GM23338 (cell line): ENCODE results near the gene LRMDA. TPM values are rescaled to one million over a fixed set of nuclear protein-coding genes. Genes with fewer than 3 reads are reported as not detected.

Experiments used
- ATAC-seq: fragments of 200-7000 bp; cut with Tn5 transposase; 3 replicates; pipeline ENCODE4 v1.9.1; 2020
- DNase-seq: peaks from one replicate; pipeline ENCODE4 v3.0.0-alpha.2; 2015; ENCODE audit warnings: low spot score
- H2AFZ ChIP-seq: fragments of 200-600 bp; sonication (generic); 2 replicates; pipeline ENCODE4 v1.8.0; 2016; ENCODE audit warnings: antibody characterized with exemption, mild to moderate bottlenecking, moderate library complexity
- H3F3A ChIP-seq: fragments of 200-600 bp; sonication (generic); replicated peaks from 2 replicates; pipeline ENCODE4 v1.8.0; 2017; ENCODE audit warnings: antibody characterized with exemption, mixed run types, low read depth
- H3K27ac ChIP-seq: fragments of 200-600 bp; sonication (generic); 2 replicates; pipeline ENCODE4 v1.6.1; 2016; ENCODE audit warnings: low read depth
- H3K27me3 ChIP-seq: fragments of 200-600 bp; sonication (generic); 2 replicates; pipeline ENCODE4 v1.8.0; 2016; ENCODE audit warnings: mild to moderate bottlenecking, mixed run types, moderate library complexity; ENCODE audit not compliant: insufficient read depth
- H3K36me3 ChIP-seq: fragments of 200-600 bp; sonication (generic); 2 replicates; pipeline ENCODE4 v1.8.0; 2016; ENCODE audit warnings: mild to moderate bottlenecking; ENCODE audit not compliant: insufficient read depth
- H3K4me1 ChIP-seq: fragments of 200-600 bp; sonication (generic); 2 replicates; pipeline ENCODE4 v1.8.0; 2016; ENCODE audit warnings: mild to moderate bottlenecking, moderate library complexity; ENCODE audit not compliant: insufficient read depth
- H3K4me2 ChIP-seq: fragments of 200-600 bp; sonication (generic); 2 replicates; pipeline ENCODE4 v1.7.1; 2017; ENCODE audit warnings: mixed run types
- H3K4me3 ChIP-seq: fragments of 200-600 bp; sonication (generic); 2 replicates; pipeline ENCODE4 v1.6.1; 2016; ENCODE audit warnings: mixed run types
- H3K79me2 ChIP-seq: fragments of 200-600 bp; sonication (generic); replicated peaks from 2 replicates; pipeline ENCODE4 v1.8.0; 2017; ENCODE audit warnings: mild to moderate bottlenecking; ENCODE audit not compliant: insufficient read depth
- H3K9me2 ChIP-seq: fragments of 200-600 bp; sonication (generic); 2 replicates; pipeline ENCODE4 v1.8.0; 2017; ENCODE audit not compliant: insufficient read depth
- H4K20me1 ChIP-seq: fragments of 200-600 bp; sonication (generic); replicated peaks from 2 replicates; pipeline ENCODE4 v1.8.0; 2017; ENCODE audit warnings: mild to moderate bottlenecking; ENCODE audit not compliant: insufficient read depth
- H3K27ac Mint-ChIP-seq: 2 replicates; pipeline ENCODE4 v1.8.0; 2020; ENCODE audit warnings: inconsistent platforms, mild to moderate bottlenecking, moderate library complexity, mixed read lengths
- H3K27me3 Mint-ChIP-seq: 3 replicates; pipeline ENCODE4 v1.8.0; 2022; ENCODE audit warnings: low read depth, mild to moderate bottlenecking, moderate library complexity, mixed read lengths, inconsistent platforms; ENCODE audit not compliant: insufficient read depth, poor library complexity
- H3K36me3 Mint-ChIP-seq: 3 replicates; pipeline ENCODE4 v1.8.0; 2021; ENCODE audit warnings: low read depth, mild to moderate bottlenecking, inconsistent platforms, moderate library complexity, mixed read lengths
- H3K4me1 Mint-ChIP-seq: 3 replicates; pipeline ENCODE4 v1.8.0; 2020; ENCODE audit warnings: mild to moderate bottlenecking, inconsistent platforms, mixed read lengths
- H3K4me3 Mint-ChIP-seq: 3 replicates; pipeline ENCODE4 v1.8.0; 2021; ENCODE audit warnings: moderate library complexity, mild to moderate bottlenecking, inconsistent platforms, mixed read lengths
- H3K9me3 Mint-ChIP-seq: 3 replicates; pipeline ENCODE4 v1.8.0; 2020; ENCODE audit warnings: moderate library complexity, mild to moderate bottlenecking, inconsistent platforms, mixed read lengths
- CREB1 ChIP-seq: fragments of 250-450 bp; sonication (Bioruptor Pico); IDR thresholded peaks from 2 replicates; pipeline ENCODE4 v1.5.0; 2020; ENCODE audit warnings: low read depth, mild to moderate bottlenecking, moderate library complexity
- ETS1 ChIP-seq: IDR thresholded peaks from 2 replicates; pipeline ENCODE4 v1.6.1; 2016; ENCODE audit warnings: antibody characterized with exemption
- EZH2 ChIP-seq: fragments of 200-600 bp; sonication (generic); IDR thresholded peaks from one replicate; pipeline ENCODE4 v1.8.0; 2017; ENCODE audit warnings: antibody characterized with exemption, mild to moderate bottlenecking, low read depth; ENCODE audit not compliant: unreplicated experiment
- JUNB ChIP-seq: IDR thresholded peaks from one replicate; pipeline ENCODE4 v1.6.1; 2016; ENCODE audit warnings: antibody characterized with exemption; ENCODE audit not compliant: unreplicated experiment
- NANOG ChIP-seq: IDR thresholded peaks from 2 replicates; pipeline ENCODE4 v1.6.1; 2016; ENCODE audit warnings: antibody characterized with exemption, borderline replicate concordance
- POLR2AphosphoS5 ChIP-seq: IDR thresholded peaks from 2 replicates; pipeline ENCODE4 v1.6.1; 2016; ENCODE audit warnings: antibody characterized with exemption, low read depth
- STAT1 ChIP-seq: IDR thresholded peaks from one replicate; pipeline ENCODE4 v1.6.1; 2016; ENCODE audit warnings: antibody characterized with exemption; ENCODE audit not compliant: unreplicated experiment
- ZNF114 ChIP-seq: fragments of 250-450 bp; sonication (Bioruptor Pico); IDR thresholded peaks from 2 replicates; pipeline ENCODE4 v1.5.0; 2020; ENCODE audit warnings: mild to moderate bottlenecking, moderate library complexity
- ZNF331 ChIP-seq: fragments of 250-450 bp; sonication (Bioruptor Pico); IDR thresholded peaks from 2 replicates; pipeline ENCODE4 v1.5.0; 2020; ENCODE audit warnings: low read depth, mild to moderate bottlenecking, moderate library complexity
- ZNF462 ChIP-seq: fragments of 250-450 bp; sonication (Bioruptor Pico); IDR thresholded peaks from 2 replicates; pipeline ENCODE4 v1.5.0; 2020; ENCODE audit warnings: mild to moderate bottlenecking, moderate library complexity
- polyA plus RNA-seq: library from polyadenylated mRNA; unstranded; fragments of >200 nt; fragmentation: Nextera tagmentation; extraction: Ambion mirVana; gene quantifications from 2 replicates; pipeline ENCODE4 v1.2.1, GENCODE V29; 2016
- total RNA-seq: library from RNA; depleted of rRNA; stranded (reverse); fragments of >200 nt; shearing (Covaris generic); gene quantifications from 2 replicates; pipeline ENCODE4 v1.2.3, GENCODE V29; 2014
- TF ChIP-seq, protein P1 (sequence below): IDR thresholded peaks from one replicate; pipeline ENCODE4 v1.6.1; 2018; ENCODE audit warnings: antibody characterized with exemption; ENCODE audit not compliant: unreplicated experiment
- TF ChIP-seq, protein P2 (sequence below), 2 experiments: fragments of 200-600 bp in 1 of 2; sonication (generic) in 1 of 2; conservative IDR thresholded peaks; 2 replicates each; pipeline versions ENCODE4 v1.5.1 to v1.6.1; 2016 to 2017; ENCODE audit warnings: antibody characterized with exemption in 2 of 2, low read depth in 2 of 2, mild to moderate bottlenecking in 2 of 2, moderate library complexity in 1 of 2

Gene LRMDA
- total and polyA plus RNA-seq, 2 experiments from 2014 or later = 0.90 to 1.8 TPM

- no peak for TF ChIP-seq ETS1
These were observed 1005.6 kb downstream of the LRMDA start (continued) for GRCh38 chr10:76436981-76437380.

GRCh38 chr10:76440426-76440825 lies 1009.0 kb downstream of the LRMDA start:
- H4K20me1 ChIP-seq = no peaks in the 10 kb centered on the region
- H2AFZ ChIP-seq = no peak overlapping the region
- Mint-ChIP-seq H3K9me3 (no peaks in the 10 kb centered on the region), H3K36me3 (no peaks in the 10 kb centered on the region), H3K27me3 (no peaks in the 10 kb centered on the region), H3K27ac (no peak overlapping the region), H3K4me1 (no peaks in the 10 kb centered on the region), H3K4me3 (no peak overlapping the region)
- H3K79me2 ChIP-seq = no peaks in the 10 kb centered on the region
- DNase-seq (no peak), ATAC-seq (no peak)
- H3K4me3 ChIP-seq = no peak overlapping the region
- H3K4me2 ChIP-seq = no peak overlapping the region
- H3K4me1 ChIP-seq = no peaks in the 10 kb centered on the region
- no peak overlapping the region for H3K27ac ChIP-seq
- H3K36me3 ChIP-seq = no peaks in the 10 kb centered on the region
- H3K9me2 ChIP-seq = 0 out of 2 replicates have a peak, but pooled peaks cover 9% of the 10 kb centered on the region
- H3F3A ChIP-seq = no peaks in the 10 kb centered on the region
- H3K27me3 ChIP-seq = no peaks in the 10 kb centered on the region
- TF ChIP-seq POLR2AphosphoS5 (no peak), NANOG (no peak), CREB1 (CRISPR knock-in tag) (no peak), ETS1 (no peak), JUNB (no peak), ZNF114 (CRISPR knock-in tag) (no peak), EZH2 (no peak), ZNF331 (CRISPR knock-in tag) (no peak), ZNF462 (CRISPR knock-in tag) (no peak), STAT1 (no peak)
- TF ChIP-seq, protein P1, sequence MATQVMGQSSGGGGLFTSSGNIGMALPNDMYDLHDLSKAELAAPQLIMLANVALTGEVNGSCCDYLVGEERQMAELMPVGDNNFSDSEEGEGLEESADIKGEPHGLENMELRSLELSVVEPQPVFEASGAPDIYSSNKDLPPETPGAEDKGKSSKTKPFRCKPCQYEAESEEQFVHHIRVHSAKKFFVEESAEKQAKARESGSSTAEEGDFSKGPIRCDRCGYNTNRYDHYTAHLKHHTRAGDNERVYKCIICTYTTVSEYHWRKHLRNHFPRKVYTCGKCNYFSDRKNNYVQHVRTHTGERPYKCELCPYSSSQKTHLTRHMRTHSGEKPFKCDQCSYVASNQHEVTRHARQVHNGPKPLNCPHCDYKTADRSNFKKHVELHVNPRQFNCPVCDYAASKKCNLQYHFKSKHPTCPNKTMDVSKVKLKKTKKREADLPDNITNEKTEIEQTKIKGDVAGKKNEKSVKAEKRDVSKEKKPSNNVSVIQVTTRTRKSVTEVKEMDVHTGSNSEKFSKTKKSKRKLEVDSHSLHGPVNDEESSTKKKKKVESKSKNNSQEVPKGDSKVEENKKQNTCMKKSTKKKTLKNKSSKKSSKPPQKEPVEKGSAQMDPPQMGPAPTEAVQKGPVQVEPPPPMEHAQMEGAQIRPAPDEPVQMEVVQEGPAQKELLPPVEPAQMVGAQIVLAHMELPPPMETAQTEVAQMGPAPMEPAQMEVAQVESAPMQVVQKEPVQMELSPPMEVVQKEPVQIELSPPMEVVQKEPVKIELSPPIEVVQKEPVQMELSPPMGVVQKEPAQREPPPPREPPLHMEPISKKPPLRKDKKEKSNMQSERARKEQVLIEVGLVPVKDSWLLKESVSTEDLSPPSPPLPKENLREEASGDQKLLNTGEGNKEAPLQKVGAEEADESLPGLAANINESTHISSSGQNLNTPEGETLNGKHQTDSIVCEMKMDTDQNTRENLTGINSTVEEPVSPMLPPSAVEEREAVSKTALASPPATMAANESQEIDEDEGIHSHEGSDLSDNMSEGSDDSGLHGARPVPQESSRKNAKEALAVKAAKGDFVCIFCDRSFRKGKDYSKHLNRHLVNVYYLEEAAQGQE = no peak
- TF ChIP-seq, protein P2, sequence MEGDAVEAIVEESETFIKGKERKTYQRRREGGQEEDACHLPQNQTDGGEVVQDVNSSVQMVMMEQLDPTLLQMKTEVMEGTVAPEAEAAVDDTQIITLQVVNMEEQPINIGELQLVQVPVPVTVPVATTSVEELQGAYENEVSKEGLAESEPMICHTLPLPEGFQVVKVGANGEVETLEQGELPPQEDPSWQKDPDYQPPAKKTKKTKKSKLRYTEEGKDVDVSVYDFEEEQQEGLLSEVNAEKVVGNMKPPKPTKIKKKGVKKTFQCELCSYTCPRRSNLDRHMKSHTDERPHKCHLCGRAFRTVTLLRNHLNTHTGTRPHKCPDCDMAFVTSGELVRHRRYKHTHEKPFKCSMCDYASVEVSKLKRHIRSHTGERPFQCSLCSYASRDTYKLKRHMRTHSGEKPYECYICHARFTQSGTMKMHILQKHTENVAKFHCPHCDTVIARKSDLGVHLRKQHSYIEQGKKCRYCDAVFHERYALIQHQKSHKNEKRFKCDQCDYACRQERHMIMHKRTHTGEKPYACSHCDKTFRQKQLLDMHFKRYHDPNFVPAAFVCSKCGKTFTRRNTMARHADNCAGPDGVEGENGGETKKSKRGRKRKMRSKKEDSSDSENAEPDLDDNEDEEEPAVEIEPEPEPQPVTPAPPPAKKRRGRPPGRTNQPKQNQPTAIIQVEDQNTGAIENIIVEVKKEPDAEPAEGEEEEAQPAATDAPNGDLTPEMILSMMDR (conservative IDR thresholded peaks at IDR 0.05; ENCODE audit: low read depth in 2 of 2) = no peak
